Measurements from ENCODE around the gene UBE4B.
"Not testable (repeated sequence)": the region's sequence is repeated elsewhere in the genome, so short reads cannot be mapped to it uniquely, and the experiment has no call there.

Gene UBE4B

DNA sequence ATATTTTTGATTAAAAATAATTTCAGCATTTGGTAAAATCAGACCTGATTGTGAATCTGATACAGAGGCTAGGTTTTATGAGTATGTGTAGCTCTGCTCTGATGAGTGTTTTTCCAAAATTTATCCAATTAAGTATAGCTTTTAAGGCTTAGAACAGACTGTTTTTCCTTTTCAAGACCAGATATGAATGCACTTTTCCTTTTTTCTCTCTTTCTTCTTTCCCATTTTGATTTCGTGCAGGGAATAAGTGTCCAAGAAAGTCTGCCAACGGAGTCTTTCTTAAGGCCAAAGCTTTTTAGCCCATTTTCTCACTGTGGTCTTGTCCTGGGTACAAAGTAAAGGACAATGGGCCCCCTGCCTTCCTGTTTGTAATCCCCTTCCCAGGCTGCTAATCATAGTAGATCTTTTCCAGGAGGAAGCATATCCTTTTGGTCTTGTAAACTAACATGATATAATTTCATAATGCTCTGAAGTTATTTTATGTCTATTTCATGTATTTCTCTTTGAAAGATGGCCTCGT is 180.5 kb downstream of the UBE4B start:
- no peak for FAIRE-seq

DNA sequence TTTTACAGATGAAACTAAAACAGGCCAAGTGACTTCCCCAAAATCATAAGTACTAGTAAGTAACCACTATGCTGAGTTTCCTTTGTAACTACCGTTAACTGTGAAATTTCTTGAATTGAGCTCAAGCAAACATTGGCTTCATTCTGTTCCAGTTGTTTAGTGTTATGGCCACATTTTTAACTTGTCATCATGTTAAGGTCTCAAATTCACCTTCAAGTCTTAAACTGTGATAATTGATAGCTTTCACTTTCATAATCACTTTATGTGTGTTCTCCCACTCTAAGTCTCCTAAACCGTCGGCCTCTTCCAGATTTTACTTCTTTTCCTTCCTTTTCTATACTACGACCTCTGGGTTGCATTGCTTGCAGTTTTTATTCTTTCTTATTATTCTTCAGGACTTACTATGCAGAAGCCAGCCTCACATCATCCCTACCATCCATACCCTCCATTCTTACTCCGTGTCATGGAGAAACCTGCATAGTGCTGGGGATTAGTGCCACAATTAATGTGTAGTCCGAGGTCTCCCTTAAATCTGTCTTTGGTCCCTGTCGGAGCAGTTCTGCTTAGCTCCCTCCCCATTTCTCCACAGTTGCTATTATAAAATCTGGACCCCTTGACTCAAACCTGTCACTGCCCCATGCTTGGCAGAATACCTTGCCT is 183.5 kb downstream of the UBE4B start:
- FAIRE-seq = no peak

DNA sequence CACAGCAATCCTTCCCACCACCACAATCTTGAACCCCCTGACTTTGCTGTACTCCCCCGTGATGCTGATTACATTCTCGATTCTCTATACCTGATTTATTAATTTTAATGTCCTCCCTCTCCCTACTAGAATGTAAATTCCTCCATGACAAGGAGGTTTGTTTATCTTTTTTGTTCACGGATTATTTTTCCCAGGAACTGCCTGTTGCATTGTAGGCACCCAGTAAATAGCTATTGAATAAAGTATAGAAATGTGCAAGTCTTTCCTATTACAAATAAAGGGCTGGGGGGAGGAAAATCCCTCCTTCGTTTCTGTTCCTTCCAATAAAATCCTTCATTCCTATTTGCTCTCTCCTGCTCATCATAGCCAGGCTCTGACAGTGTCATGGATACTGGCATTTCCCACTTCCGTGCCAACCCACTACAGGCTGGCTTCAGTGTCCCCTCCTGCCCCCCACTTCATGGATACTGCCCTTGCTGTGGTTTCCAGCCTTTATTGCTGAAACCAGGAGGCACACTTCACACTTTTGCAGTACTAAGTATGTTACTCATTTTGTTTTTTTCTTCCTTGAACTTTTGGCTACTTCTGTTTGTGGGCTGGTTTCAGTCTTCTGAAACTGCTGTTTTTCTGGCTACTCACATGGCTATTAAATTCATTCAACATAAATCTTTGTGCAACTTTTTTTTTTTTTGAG is 185.1 kb downstream of the UBE4B start:
- FAIRE-seq = no peak

DNA sequence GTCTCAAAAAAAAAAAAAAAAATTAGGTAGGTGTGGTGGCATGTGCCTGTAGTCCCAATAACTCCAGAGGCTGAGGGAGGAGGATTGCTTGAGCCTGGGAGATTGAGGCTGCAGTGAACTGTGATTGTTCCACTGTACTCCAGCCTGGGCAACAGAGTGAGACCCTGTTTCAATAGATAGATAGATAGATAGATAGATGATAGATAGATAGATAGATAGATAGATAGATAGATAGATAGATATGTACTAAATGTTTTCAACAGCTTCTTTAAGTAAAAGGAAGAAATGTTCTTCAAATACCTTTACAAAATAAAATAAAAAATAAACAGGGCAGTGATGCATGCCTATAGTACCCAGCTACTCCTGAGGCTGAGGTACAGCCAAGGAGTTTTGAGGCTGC is 187.4 kb downstream of the UBE4B start:
- no peak for FAIRE-seq

DNA sequence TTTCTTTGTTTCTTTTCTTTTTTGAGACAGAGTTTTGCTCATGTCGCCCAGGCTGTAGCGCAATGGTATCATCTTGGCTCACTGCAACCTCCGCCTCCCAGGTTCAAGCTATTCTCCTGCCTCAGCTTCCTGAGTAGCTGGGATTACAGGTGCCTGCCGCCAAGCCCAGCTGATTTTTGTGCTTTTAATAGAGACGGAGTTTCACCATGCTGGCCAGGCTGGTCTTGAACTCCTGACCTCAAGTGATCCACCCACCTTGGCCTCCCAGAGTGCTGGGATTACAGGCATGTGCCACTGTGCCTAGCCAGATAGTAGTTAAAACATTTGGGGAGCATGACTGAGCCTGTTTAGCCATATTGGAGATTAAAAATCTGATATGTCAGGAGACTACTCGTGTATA is 187.9 kb downstream of the UBE4B start:
- FAIRE-seq = not testable (repeated sequence)

DNA sequence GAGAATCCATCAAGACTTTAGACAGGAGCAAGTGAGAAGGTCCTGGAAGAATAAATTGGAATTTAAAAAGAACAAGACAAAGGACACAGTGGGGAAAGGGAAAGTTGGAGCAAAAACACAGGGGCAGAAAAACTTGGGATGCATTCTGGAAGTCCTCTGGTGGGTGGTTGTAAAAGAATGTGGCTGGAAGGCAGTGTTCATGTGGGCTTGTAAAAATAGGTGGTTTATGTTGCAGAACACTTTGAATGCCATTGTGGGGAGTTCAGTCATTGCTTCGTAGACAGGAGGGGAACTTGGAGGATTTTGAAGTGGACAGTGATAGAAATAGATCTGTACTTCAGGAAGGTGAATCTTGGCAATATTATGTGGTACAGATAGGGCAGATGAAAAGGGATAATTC is 192.8 kb downstream of the UBE4B start:
- FAIRE-seq = no peak

DNA sequence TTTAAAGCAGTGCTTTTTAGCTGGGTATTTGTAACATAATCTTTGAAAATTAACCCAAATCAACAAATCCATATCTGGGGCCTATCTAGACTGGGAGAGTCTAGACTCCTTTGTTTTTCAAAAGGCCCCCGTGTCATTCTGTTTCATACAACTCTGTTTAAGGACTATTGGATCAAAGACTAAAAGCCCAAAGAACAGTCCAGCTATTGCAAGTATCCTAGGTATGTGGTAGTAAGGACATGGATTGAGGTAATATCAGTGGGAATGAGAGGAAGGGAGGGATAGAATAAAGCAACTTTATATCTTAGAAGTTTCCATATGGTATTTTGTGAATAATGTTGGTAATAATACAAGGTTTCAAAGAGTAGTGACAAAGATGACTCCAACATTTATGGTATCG is 195.8 kb downstream of the UBE4B start:
- FAIRE-seq = no peak

DNA sequence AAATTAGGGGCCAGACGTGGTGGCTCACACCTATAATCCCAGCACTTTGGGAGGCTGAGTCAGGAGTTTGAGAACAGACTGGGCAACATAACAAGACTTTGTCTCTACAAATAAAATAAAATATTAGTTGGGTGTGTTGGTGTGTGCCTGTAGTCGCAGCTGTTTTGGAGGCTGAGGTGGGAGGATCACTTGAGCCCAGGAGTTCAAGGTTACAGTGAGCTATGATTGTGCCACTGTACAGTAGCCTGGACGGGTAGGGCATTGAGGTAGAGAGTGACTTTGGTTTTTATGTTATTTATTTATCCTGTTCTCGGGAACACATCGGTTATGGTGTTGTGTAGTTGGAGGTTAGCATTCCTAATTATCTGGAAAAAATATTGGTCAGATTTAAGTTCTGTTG is 197.1 kb downstream of the UBE4B start:
- no peak for FAIRE-seq
